HFF-Myc (cell line): ENCODE results near the gene CCDC83.
"Not testable (repeated sequence)": the region's sequence is repeated elsewhere in the genome, so short reads cannot be mapped to it uniquely, and the experiment has no call there.

Experiments
- DNase-seq: peaks from one replicate; pipeline ENCODE4 v3.0.0-alpha.2; 2011; ENCODE audit warnings: low read depth; ENCODE audit errors: extremely low read depth
- H3K4me3 ChIP-seq: replicated peaks from 2 replicates; pipeline ENCODE4 v1.5.1; 2011; ENCODE audit warnings: low read depth, mild to moderate bottlenecking, control low read depth, low read length
- CTCF ChIP-seq: IDR thresholded peaks from 2 replicates; pipeline ENCODE4 v1.5.1; 2012; ENCODE audit warnings: mild to moderate bottlenecking, low read depth, low read length, control low read depth; ENCODE audit errors: missing control alignments

The CCDC83 gene

GRCh38 chr11:85845124-85845631 is 10.0 kb upstream of the CCDC83 start:
- DNase-seq, result no peak
- no peak overlapping the region for H3K4me3 ChIP-seq
- TF ChIP-seq CTCF, result no peak

DNA sequence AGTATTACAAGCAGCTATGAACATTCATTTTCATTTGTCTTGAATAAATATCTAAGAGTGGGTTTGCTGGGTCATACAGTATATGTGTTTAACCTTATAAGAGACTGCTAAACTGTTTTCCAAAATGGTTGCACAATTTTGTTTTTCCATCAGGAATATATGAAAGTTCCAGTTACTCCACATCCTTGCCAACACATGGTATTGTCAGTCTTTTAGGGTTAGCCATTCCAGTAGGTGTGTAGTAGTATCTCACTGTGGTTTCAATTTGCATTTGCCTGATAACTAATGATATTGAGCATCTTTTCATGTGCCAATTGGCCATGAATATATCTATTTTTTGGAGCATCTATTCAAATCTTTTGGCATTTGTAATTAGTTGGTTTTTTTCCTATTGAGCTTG is 7.7 kb upstream of the CCDC83 start:
- no peak for DNase-seq
- TF ChIP-seq CTCF, result no peak
- no peak overlapping the region for H3K4me3 ChIP-seq

DNA sequence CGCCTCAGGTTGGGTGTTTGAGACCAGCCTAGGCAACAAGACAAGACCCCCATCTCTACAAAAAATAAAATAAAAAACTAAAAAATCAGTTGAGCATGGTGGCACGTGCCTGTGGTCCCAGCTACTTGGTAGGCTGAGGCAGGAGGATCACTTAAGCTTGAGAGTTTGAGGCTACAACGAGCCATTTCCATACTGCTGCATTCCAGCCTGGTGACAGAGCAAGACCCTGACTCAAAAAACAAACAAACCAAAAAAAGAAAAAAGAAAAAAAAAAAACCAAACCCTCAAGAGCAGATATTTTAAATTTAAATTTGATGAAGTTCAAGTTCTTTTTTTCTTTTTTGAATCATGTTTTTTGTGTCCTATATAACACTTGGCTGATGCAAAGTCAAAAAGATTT is 7.2 kb upstream of the CCDC83 start:
- no peak for DNase-seq
- no peak for TF ChIP-seq CTCF
- no peak overlapping the region for H3K4me3 ChIP-seq

DNA sequence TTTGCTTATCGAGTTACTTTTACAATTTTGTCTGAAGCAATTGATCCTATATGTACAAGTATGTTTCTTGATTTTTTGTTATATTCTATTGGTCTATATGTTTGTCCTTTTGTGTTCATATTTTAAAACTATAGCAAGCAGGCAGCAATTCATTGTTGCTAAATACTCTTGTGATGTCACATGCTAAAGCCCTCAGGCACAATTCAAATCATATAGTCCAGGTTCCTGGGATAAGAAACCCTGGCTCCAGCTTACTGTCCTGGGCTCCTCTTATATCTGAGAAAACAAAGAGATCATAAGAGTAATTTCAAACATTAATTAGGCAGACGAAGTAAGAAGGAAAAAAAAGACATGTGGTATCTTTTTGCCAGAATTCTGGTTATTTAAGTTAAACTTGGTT is 6.6 kb upstream of the CCDC83 start:
- TF ChIP-seq CTCF, result no peak
- no peak for DNase-seq
- no peak overlapping the region for H3K4me3 ChIP-seq

DNA sequence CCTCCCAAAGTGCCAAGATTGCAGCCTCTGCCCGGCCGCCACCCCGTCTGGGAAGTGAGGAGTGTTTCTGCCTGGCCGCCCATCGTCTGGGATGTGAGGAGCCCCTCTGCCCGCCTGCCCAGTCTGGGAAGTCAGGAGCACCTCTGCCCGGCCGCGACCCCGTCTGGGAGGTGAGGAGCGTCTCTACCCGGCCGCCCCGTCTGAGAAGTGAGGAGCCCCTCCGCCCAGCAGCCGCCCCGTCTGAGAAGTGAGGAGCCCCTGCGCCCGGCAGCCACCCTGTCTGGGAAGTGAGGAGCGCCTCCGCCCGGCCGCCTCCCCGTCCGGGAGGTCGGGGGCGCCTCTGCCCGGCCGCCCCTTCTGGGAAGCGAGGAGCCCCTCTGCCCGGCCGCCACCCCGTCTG is 2.4 kb upstream of the CCDC83 start:
- DNase-seq, H3K4me3 ChIP-seq: not testable (repeated sequence)

GRCh38 chr11:85853541-85853940 is 1.6 kb upstream of the CCDC83 start:
- H3K4me3 ChIP-seq, result peak overlapping the region; percentile 56

GRCh38 chr11:85854212-85854556 is 999 bp upstream of the CCDC83 start:
- no peak for DNase-seq
- TF ChIP-seq CTCF, result no peak
- peak overlapping the region; percentile 56 for H3K4me3 ChIP-seq

More at GRCh38 chr11:85853541-85853940, 1.6 kb upstream of the CCDC83 start:
- not testable (repeated sequence) for DNase-seq

DNA sequence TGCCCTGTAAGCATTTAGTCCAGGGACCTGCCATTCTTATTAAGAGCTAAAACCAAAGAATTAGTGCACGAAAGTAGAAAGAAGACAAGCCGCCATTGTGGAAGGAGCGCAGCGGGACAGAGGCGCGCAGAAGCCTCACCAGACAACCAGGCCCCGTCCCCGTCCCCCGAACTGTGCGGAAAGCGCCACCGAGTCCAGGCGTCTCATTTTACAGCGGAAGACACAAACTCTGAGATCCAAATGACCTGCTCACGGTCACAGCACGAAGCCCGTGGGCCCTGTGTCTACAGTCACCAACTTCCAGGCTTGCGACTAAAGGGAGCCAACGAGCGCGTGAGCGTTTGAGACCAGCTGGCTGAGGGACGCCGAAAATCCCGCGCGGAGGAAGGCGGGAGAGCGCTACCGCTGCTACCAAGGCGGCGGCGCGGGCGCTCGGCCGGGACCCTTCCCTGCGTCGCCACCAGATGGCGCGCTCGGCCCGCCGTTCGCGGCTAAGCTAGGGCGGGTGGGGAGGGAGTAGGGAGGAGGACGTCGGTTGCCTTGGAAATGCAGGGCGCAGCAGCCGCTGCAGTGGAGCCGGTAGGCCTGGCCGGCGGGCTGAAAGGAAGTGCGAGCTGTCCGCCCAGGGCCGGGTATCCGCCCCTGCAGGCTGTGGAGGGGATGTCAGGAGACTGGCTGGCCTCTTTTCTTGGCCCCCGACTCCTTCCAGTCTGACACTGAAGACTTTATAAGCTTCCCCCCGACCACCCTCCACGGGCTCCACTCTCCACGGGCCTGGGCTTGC is 434 bp upstream of the CCDC83 start:
- peak overlapping the region; percentile 56 for H3K4me3 ChIP-seq
- peak; percentile 71 for DNase-seq
- TF ChIP-seq CTCF, result peak; percentile 65
